ENCODE results near the gene TRIM14. TPM values are rescaled to one million over a fixed set of nuclear protein-coding genes. Genes with fewer than 3 reads are reported as not detected.
"Not testable (repeated sequence)": the region's sequence is repeated elsewhere in the genome, so short reads cannot be mapped to it uniquely, and the experiment has no call there.

The TRIM14 gene
- total and polyA plus RNA-seq, 10 of the 15 experiments (the other 5 are each of a cell fraction or from before 2014, with no cell fraction given), result 8.6 to 53.3 (median 35.7) TPM

- Histone ChIP-seq H3K27ac (ENCODE audit: control insufficient read depth, insufficient read depth) (no peak overlapping the region), H3K4me3 (no peak overlapping the region), H3K4me2 (ENCODE audit: control insufficient read depth, insufficient read depth) (no peak overlapping the region), H4K20me1 (ENCODE audit: control insufficient read depth, insufficient read depth) (no peaks in the 10 kb centered on the region), H3K9ac (ENCODE audit: control insufficient read depth, insufficient read depth, low read length) (no peak overlapping the region), H3K9me3 (replicated peaks; ENCODE audit: control insufficient read depth, insufficient read depth, low read length) (no peaks in the 10 kb centered on the region), H3K27me3 (replicated peaks in 1 of 2; ENCODE audit: control insufficient read depth in 2 of 2, insufficient read depth in 2 of 2, low read length in 1 of 2) (no peaks in the 10 kb centered on the region), H3K4me1 (ENCODE audit: control insufficient read depth, insufficient read depth, low read length) (peaks cover 32% of the 10 kb centered on the region), H3K36me3 (ENCODE audit: control insufficient read depth in 2 of 2, insufficient read depth in 2 of 2, low read length in 1 of 2) (no peaks in the 10 kb centered on the region), H3K79me2 (ENCODE audit: control insufficient read depth, insufficient read depth, low read length) (no peaks in the 10 kb centered on the region), H2AFZ (ENCODE audit: control insufficient read depth, low read depth, low read length) (no peak overlapping the region)
- no TSS peak for BruUV-seq (replicated peaks)
- ChIA-PET SMC1A (ENCODE audit: uncharacterized antibody, unreplicated experiment) (interaction anchor here (0.8 kb wide), 1 partner anchor 23 kb away, joined by 4 read pairs; no protein-coding TSS in a partner anchor), POLR2A (no interaction called here), CTCF (interaction anchor here (0.6 to 1.2 kb wide), 4 partner anchors 10 to 66 kb away, joined by 3 to 4 read pairs (median 4); no protein-coding TSS in a partner anchor), RAD21 (ENCODE audit: unreplicated experiment) (no interaction called here)
- WGBS (ENCODE audit: insufficient coverage, insufficient replicate concordance, low lambda C conversion rate, missing lambda C conversion rate), result 91% methylated on average over 15 of the region's 15 CpGs
- no peak for FAIRE-seq
- DNase-seq (ENCODE audit: low read depth, low spot score), result no peak
- in situ Hi-C loops (cut with MboI), result no loop called here
- TF ChIP-seq PAX5 (IDR thresholded peaks at IDR 0.05; ENCODE audit: borderline replicate concordance, low read depth, low read length) (no peak), IKZF1 (conservative IDR thresholded peaks at IDR 0.05) (no peak), TCF7 (IDR thresholded peaks at IDR 0.05; ENCODE audit: borderline replicate concordance) (no peak)
- no peak for ATAC-seq
- intact Hi-C loops (cut with micrococcal nuclease; ENCODE audit: unreplicated experiment), result no loop called here
Measured at GRCh38 chr9:98124637-98125426, 5.8 kb upstream of the TRIM14 start.

GRCh38 chr9:98124091-98124490 lies 5.1 kb upstream of the TRIM14 start:
- POLR2A ChIA-PET, result interaction anchor here (0.7 kb wide), 1 partner anchor 131 kb away, joined by 4 read pairs; no protein-coding TSS in a partner anchor

More at GRCh38 chr9:98124091-98124490, 5.1 kb upstream of the TRIM14 start:
- H3K9me3 ChIP-seq (replicated peaks; ENCODE audit: control insufficient read depth, insufficient read depth, low read length); H3K27ac ChIP-seq (ENCODE audit: control insufficient read depth, insufficient read depth); H3K79me2 ChIP-seq (ENCODE audit: control insufficient read depth, insufficient read depth, low read length); FAIRE-seq; H3K9ac ChIP-seq (ENCODE audit: control insufficient read depth, insufficient read depth, low read length); intact Hi-C loops (cut with micrococcal nuclease; ENCODE audit: unreplicated experiment); in situ Hi-C loops (cut with MboI); H3K27me3 ChIP-seq (replicated peaks in 1 of 2; ENCODE audit: control insufficient read depth in 2 of 2, insufficient read depth in 2 of 2, low read length in 1 of 2); ATAC-seq; H3K4me3 ChIP-seq; DNase-seq (ENCODE audit: low read depth, low spot score); H3K36me3 ChIP-seq (ENCODE audit: control insufficient read depth in 2 of 2, insufficient read depth in 2 of 2, low read length in 1 of 2); BruUV-seq (replicated peaks); H3K4me2 ChIP-seq (ENCODE audit: control insufficient read depth, insufficient read depth); RAD21 ChIA-PET (ENCODE audit: unreplicated experiment); H4K20me1 ChIP-seq (ENCODE audit: control insufficient read depth, insufficient read depth); H2AFZ ChIP-seq (ENCODE audit: control insufficient read depth, low read depth, low read length): not testable (repeated sequence)
- WGBS (ENCODE audit: insufficient coverage, insufficient replicate concordance, low lambda C conversion rate, missing lambda C conversion rate), result 93% methylated on average over 13 of the region's 13 CpGs
- SMC1A ChIA-PET (ENCODE audit: uncharacterized antibody, unreplicated experiment), result interaction anchor here (0.6 to 1.3 kb wide), 2 partner anchors 73 to 78 kb away, joined by 3 to 4 read pairs; no protein-coding TSS in a partner anchor
- CTCF ChIA-PET, result interaction anchor here (0.7 to 1.2 kb wide), 3 partner anchors 8 to 117 kb away, joined by 3 read pairs; no protein-coding TSS in a partner anchor
- H3K4me1 ChIP-seq (ENCODE audit: control insufficient read depth, insufficient read depth, low read length), result peaks cover 29% of the 10 kb centered on the region
